ENCODE results near the gene C2orf81. TPM values are rescaled to one million over a fixed set of nuclear protein-coding genes. Genes with fewer than 3 reads are reported as not detected.
A peak's percentile ranks its signal among the peaks of the same experiment; 100 is the strongest.

C2orf81 gene
- total and polyA plus RNA-seq, 2 of the 4 experiments (the other 2 are of a cell fraction): 0.18 to 0.74 TPM

DNA sequence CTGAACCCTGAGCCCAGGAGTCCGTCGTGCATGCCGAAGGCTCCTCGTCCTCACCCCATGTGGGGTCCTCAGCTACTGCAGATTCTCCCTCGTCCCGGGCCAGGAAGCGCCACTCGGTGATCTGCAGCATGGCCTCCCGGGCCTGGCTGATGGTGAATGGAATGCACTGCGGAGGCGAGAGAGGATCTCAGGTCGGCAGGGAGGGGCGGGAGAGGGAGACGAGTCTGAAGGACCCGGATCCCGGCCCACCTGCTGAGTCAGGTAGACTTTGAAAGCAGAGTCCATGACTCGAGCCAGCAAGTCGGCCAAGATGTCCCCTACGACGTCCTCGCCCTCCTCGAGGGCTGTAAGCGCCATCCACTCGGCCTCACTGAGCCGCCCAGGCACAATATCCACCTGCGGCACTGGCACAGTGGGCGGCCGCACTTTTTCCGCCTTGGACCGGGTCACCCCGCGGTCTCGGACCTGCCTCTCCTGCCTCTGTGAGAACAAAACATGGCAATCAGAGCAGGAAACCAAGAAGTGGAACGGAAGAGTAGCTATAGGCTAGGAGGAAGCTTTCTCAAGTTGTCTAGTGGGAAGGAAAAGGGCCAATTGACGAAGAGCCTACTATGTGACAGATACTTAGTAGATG lies 5.5 kb downstream of the C2orf81 start:
- H2AK9ac ChIP-seq (replicated peaks; ENCODE audit: low read depth, low read length, poor library complexity): peak overlapping the region; percentile 13
- H2BK5ac ChIP-seq (ENCODE audit: low read depth, low read length, poor library complexity, severe bottlenecking): no peak overlapping the region
- no peak overlapping the region for H2AK5ac ChIP-seq (ENCODE audit: low read depth, low read length)
- peaks cover 32% of the 10 kb centered on the region for H3K27me3 ChIP-seq (ENCODE audit: control insufficient read depth, insufficient read depth, low read length)
- H2BK20ac ChIP-seq (ENCODE audit: low read depth, low read length): no peak overlapping the region
- no peak overlapping the region for H3K56ac ChIP-seq (ENCODE audit: extremely low read depth, insufficient read depth, low read length)
- H4K20me1 ChIP-seq (ENCODE audit: insufficient read depth, low read length): no peaks in the 10 kb centered on the region
- CTCF ChIA-PET: no interaction called here
- no peak overlapping the region for H3K4ac ChIP-seq (ENCODE audit: low read depth, low read length)
- H2AFZ ChIP-seq (replicated peaks; ENCODE audit: low read length, poor library complexity): peak overlapping the region; percentile 86
- no TSS peak for BruUV-seq (replicated peaks)
- 54% methylated on average over 11 of the region's 35 CpGs; no CpG with 5 or more reads in 1 of the 2 experiments for WGBS, 2 experiments (ENCODE audit: extremely low coverage in 2 of 2, insufficient read length in 1 of 2)
- POLR2A ChIA-PET (ENCODE audit: unreplicated experiment): no interaction called here
- H3K79me1 ChIP-seq (ENCODE audit: low read depth in 1 of 2, low read length in 2 of 2): no peaks in the 10 kb centered on the region
- TF ChIP-seq MAFK (IDR thresholded peaks at IDR 0.05; ENCODE audit: low read depth, low read length) (no peak), RCOR1 (IDR thresholded peaks at IDR 0.05; ENCODE audit: insufficient replicate concordance, low read length) (no peak), FOS (IDR thresholded peaks at IDR 0.05; ENCODE audit: low read depth, low read length) (no peak), CHD1 (IDR thresholded peaks at IDR 0.05; ENCODE audit: low read depth, low read length) (no peak), MXI1 (IDR thresholded peaks at IDR 0.05; ENCODE audit: borderline replicate concordance, low read depth, low read length) (no peak), CEBPB (IDR thresholded peaks at IDR 0.05; ENCODE audit: low read depth, low read length) (no peak), BHLHE40 (IDR thresholded peaks at IDR 0.05; ENCODE audit: low read depth, low read length) (no peak), NFE2L2 (IDR thresholded peaks at IDR 0.05; ENCODE audit: low read depth, low read length) (no peak), SMC3 (IDR thresholded peaks at IDR 0.05; ENCODE audit: low read depth, low read length) (no peak), POLR2A (IDR thresholded peaks at IDR 0.05; ENCODE audit: low read depth, low read length) (no peak), MAZ (IDR thresholded peaks at IDR 0.05; ENCODE audit: borderline replicate concordance, low read depth, low read length) (no peak), RAD21 (IDR thresholded peaks at IDR 0.05; ENCODE audit: low read length) (no peak), USF2 (IDR thresholded peaks at IDR 0.05; ENCODE audit: low read depth, low read length) (no peak), RFX5 (IDR thresholded peaks at IDR 0.05; ENCODE audit: low read depth, low read length) (no peak), CTCF (conservative IDR thresholded peaks at IDR 0.05; ENCODE audit: low read depth, low read length) (no peak)
- TF ChIP-seq, protein P1, sequence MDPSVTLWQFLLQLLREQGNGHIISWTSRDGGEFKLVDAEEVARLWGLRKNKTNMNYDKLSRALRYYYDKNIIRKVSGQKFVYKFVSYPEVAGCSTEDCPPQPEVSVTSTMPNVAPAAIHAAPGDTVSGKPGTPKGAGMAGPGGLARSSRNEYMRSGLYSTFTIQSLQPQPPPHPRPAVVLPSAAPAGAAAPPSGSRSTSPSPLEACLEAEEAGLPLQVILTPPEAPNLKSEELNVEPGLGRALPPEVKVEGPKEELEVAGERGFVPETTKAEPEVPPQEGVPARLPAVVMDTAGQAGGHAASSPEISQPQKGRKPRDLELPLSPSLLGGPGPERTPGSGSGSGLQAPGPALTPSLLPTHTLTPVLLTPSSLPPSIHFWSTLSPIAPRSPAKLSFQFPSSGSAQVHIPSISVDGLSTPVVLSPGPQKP (IDR thresholded peaks at IDR 0.05; ENCODE audit: borderline replicate concordance, low read depth, low read length): no peak
- no peak overlapping the region for H4K5ac ChIP-seq (ENCODE audit: low read depth, low read length)
- H3K14ac ChIP-seq (replicated peaks; ENCODE audit: low read depth, low read length): no peak overlapping the region
- intact Hi-C loops (cut with micrococcal nuclease): no loop called here
- no peak overlapping the region for H2BK15ac ChIP-seq (ENCODE audit: low read depth, low read length)
- H2BK120ac ChIP-seq (ENCODE audit: low read depth, low read length): no peak overlapping the region
- no peak overlapping the region for H3K4me2 ChIP-seq (ENCODE audit: low read depth, low read length)
- H3K4me3 ChIP-seq (ENCODE audit: insufficient read depth, low read depth, low read length): no peak overlapping the region
- dilution Hi-C loops (cut with HindIII; ENCODE audit: low sequenced_read_pairs, unreplicated experiment): no loop called here
- H3K27ac ChIP-seq (ENCODE audit: insufficient read depth, low read length): no peak overlapping the region
- H3K9me1 ChIP-seq (ENCODE audit: insufficient read depth, low read length): no peaks in the 10 kb centered on the region
- no peak overlapping the region for H3K9ac ChIP-seq (ENCODE audit: low read depth, low read length)
- DNase-seq: no peak
- H3K18ac ChIP-seq (ENCODE audit: low read depth, low read length): no peak overlapping the region
- H4K8ac ChIP-seq (ENCODE audit: low read depth in 2 of 2, low read length in 2 of 2): no peak overlapping the region; a peak in 1 of 4 replicates
- in situ Hi-C loops (cut with MboI; ENCODE audit: low sequenced_read_pairs): no loop called here
- no peak overlapping the region for H3K23ac ChIP-seq (ENCODE audit: low read depth, low read length)
- H3K36me3 ChIP-seq (ENCODE audit: control insufficient read depth, insufficient read depth, low read length): no peaks in the 10 kb centered on the region
- H3K9me3 ChIP-seq (ENCODE audit: control insufficient read depth, insufficient read depth, low read length): no peaks in the 10 kb centered on the region
- no peak overlapping the region for H4K91ac ChIP-seq (ENCODE audit: insufficient read depth, low read depth, low read length)
- no peak for ATAC-seq (ENCODE audit: low read depth)
- H3K4me1 ChIP-seq (ENCODE audit: control insufficient read depth, insufficient read depth, low read length): no peaks in the 10 kb centered on the region

All from IMR-90 (cell line).